Measurements from ENCODE around the gene ZFP1.
"Not testable (repeated sequence)": the region's sequence is repeated elsewhere in the genome, so short reads cannot be mapped to it uniquely, and the experiment has no call there.

The ZFP1 gene

GRCh38 chr16:75204410-75204758, 56.1 kb downstream of the ZFP1 start:
- DNase-seq (ENCODE audit: low read depth), result no peak

- not testable (repeated sequence) for DNase-seq (ENCODE audit: low read depth)
These were observed 56.6 kb downstream of the ZFP1 start for GRCh38 chr16:75204905-75205304.

- DNase-seq (ENCODE audit: low read depth), result not testable (repeated sequence)
These were observed 57.1 kb downstream of the ZFP1 start for GRCh38 chr16:75205438-75205837.

DNA sequence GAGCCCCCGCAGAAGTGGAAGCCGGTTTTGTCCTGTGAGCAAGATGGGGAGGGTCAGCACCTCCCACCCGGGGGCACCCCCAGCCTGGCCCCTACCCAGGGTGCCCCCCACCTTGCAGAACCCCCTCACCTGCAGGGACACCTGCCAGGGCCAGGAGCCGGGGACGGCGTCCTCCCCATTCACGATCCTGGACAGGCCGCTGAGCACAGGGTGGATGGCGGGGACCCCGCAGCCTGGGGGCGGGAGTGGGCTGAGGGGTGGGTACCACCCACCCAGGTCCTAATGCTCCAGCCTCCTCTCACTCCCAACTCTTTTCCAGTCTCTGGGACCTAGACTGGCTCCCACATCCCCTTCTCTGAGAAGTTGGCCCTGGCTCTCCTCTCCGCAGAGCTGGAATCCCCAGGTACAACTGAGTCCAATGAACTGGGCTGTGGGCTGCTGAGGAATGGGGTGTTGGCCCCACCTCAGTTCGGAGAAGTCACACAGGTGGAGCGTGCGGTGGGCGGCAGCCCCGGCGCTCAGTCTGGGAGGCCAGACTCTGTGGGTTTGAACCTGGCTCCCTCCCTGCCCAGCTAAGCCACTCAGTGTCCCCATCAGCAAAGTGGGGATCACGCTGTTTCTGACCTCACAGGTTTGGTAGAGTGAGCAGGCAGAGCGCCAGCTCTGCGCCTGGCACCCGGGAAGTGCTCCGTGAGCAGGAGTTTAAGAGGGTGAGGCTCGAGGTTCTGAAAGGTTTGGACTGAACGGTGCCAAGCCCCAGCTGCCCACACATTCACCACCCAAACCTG, 57.8 kb downstream of the ZFP1 start:
- not testable (repeated sequence) for DNase-seq (ENCODE audit: low read depth)

DNA sequence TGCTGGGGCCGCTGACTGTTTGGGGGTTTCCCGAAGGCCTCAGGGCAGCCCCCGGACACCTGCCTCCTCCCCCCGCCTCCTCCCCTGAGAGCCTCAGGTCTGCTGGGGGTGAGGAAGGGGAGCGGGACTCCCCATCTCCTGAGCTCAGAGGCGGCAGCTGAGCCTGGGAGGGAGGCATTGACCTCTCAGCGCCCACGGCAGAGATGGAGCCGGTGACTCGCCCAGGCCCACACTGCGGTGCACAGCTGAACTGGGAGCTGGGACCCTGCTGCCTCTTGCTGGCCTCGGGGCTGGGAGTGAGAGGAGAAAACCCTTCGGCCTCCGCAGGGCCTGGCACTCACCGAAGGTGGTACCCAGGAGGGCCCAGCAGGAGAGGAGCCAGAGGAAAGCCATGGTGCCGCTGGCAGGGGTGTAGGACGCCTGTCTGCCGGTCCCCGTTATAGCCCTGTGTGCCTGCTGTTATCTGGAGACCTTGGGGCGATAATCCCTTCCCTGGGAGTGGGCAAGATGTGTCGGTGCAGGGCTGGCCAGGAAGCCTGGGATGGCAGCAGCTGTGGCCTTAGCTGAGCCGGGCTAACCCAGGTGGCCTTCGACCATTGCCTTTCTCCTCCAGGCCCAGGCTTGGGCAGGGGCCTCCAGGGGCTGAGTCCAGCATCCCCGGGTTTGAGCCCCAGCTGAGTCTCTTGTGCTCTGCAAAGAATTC, 58.6 kb downstream of the ZFP1 start, which contains the start of gene CTRB2:
TSS of gene CTRB2 (minus strand) at position 413 of the 703 bp plus-strand sequence. CDS start at position 393, 20 bp downstream.
- no peak for DNase-seq (ENCODE audit: low read depth)

- no peak for DNase-seq (ENCODE audit: low read depth)
These were observed 59.5 kb downstream of the ZFP1 start for GRCh38 chr16:75207831-75208230.

DNA sequence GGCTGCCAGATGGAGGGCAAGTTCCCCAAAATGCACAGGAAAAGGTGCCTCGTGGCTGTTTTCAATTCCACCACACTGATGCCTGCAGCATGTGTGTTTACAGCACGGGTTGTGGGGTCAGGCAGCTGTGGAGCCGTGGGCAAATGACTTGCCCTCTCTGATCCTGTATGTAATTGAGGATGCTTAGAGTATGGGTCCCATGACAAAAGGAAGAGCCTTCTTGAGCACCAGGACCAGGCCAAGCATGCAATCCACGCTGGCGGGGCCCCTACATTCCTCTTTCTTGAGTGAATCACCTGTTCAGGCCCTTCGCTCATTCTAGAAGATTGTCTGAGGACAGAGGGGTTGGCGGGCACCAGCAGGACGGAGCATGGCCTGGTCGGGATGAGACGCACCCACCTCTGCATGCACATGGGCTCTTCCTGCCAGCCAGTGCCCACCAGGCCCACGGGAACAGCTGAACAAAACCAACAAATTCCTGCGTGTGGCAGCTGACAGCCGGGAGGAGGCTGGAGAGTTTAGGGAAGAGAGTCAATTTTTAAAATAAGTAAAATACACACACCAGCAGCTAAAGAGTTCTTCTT, 60.0 kb downstream of the ZFP1 start:
- no peak for DNase-seq (ENCODE audit: low read depth)

GRCh38 chr16:75208861-75209505, 60.7 kb downstream of the ZFP1 start:
- no peak for DNase-seq (ENCODE audit: low read depth)

GRCh38 chr16:75209514-75209913, 61.2 kb downstream of the ZFP1 start:
- DNase-seq (ENCODE audit: low read depth), result not testable (repeated sequence)

GRCh38 chr16:75209944-75210343, 61.6 kb downstream of the ZFP1 start:
- no peak for DNase-seq (ENCODE audit: low read depth)

GRCh38 chr16:75211286-75211685, 63.0 kb downstream of the ZFP1 start:
- not testable (repeated sequence) for DNase-seq (ENCODE audit: low read depth)

DNA sequence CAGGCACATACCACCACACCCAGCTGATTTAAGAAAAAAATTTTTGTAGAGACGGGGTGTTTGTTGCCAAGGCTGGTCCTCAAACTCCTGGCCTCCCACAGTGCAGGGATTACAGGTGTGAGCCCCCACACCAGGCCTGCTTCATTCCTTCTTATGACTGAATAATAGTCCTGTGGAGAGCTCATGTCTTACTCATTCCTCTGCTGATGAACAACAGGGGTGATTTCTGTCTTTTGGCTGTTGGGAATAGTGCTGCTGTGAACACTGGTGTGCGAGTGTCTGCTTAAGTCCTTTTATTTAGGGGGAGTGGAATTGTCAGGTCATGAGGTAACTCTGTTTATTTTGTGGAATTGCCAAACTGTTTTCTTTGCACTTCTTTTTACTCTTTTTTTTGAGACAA, 67.8 kb downstream of the ZFP1 start:
- no peak for DNase-seq (ENCODE audit: low read depth)

DNA sequence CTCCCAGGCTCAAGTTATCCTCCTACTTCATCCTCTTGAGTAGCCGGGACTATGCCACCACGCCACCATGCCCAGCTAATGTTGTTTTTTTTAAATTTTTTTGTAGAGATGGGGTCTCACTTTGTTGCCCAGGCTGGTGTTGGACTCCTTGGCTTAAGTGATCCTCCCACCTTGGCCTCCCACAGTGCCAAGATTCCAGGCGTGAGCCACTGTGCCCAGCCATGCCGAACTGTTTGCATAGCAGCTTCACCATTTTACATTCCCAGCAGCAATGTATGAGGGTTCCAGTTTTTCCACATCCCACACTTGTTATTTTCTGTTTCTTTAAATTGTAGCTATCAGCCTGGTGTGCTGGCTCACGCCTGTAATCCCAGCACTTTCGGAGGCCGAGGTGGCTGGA, 68.3 kb downstream of the ZFP1 start:
- DNase-seq (ENCODE audit: low read depth), result no peak

DNA sequence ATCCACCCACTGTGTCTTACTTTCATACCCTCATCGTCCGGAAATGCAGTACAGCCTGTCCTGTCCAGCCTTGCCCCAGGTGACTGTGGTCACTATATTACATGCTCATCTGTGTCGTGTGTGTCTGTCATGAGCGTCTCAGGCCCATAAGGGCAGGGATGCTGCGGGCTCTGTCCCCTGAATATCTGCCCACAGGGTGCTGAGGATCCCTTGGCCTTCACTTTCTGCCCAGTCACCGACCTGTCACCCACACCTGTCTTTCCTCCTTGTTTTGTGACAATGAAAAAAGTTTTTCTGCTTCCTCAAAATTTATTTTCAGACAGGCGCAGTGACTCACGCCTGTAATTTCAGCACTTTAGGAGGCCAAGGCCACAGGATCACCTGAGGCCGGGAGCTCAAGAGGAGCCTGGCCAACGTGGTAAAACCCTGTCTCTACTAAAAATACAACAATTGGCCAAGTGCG, 69.1 kb downstream of the ZFP1 start:
- DNase-seq (ENCODE audit: low read depth), result no peak

DNA sequence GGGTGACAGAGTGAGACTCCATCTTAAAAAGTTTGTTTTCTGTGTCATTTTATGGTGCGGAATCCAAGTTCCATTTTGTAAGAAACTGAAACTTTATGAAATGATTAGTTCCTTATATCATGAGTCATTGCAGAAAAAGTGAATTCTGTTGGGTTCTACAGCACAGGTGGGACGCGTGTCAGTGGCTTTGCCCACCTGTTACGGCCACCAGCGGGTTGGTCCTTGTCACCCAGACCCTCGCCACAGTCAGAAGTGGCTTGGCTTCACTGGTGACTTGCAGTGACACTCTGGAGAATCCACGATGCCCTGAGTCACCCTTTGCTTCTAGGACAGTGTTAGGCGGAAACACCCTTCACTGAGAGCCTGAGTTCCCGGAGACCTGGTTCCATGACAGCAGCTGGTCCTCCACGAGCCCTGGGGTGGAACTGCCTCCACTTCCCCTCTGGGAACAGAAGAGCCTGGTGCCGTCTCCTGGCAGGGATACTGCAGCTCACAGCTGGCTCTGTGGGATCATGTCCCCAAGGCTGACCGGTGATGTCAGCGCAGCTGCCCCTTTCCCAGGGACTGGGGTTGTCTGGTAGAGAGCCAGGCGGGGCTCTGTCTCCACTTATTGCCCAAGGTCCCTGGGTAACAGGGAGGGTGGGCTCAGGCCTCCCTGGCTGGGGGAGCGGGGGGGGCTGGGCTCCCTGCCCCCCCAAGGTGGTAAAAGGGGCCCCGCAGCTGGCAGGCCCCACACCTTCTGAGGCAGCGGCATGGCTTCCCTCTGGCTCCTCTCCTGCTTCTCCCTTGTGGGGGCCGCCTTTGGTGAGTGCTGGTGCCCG, 70.1 kb downstream of the ZFP1 start, which contains the start of gene CTRB1:
TSS of gene CTRB1 (plus strand) at position 733 of the 821 bp plus-strand sequence. CDS start at position 753, 20 bp downstream.
- no peak for DNase-seq (ENCODE audit: low read depth)

GRCh38 chr16:75219088-75219487, 70.8 kb downstream of the ZFP1 start:
- DNase-seq (ENCODE audit: low read depth), result no peak

DNA sequence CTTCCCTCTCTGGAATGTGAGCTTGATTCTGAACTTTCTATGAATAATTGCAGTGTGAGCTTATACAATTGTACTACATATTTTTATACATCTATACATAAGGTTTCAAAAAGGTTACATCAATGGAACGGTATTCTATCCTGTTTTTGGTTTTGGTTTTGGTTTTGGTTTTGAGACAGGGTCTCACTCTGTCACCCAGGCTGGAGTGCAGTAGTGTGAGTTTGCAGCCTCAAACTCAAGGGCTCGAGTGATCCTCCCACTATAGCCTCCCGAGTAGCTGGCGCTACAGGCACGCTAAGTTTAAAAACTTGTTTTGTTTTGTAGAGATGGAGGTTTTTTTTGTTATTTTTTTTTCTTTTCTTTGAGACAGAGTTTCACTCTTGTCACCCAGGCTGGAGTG, 71.5 kb downstream of the ZFP1 start:
- no peak for DNase-seq (ENCODE audit: low read depth)
